ENCODE results near the gene ZCCHC2.

Gene ZCCHC2

GRCh38 chr18:62500174-62500573 lies 22.7 kb upstream of the ZCCHC2 start:
- no peak for TF ChIP-seq CTCF (conservative IDR thresholded peaks at IDR 0.05)
- peak overlapping the region; percentile 86 for H3K27ac ChIP-seq

GRCh38 chr18:62500966-62501591 lies 21.7 kb upstream of the ZCCHC2 start:
- no peak for TF ChIP-seq CTCF (conservative IDR thresholded peaks at IDR 0.05)

GRCh38 chr18:62505669-62506494 lies 16.9 kb upstream of the ZCCHC2 start:
- peak overlapping the region; percentile 68 for H3K27ac ChIP-seq
- TF ChIP-seq CTCF (conservative IDR thresholded peaks at IDR 0.05), result no peak

More at GRCh38 chr18:62500966-62501591, 21.7 kb upstream of the ZCCHC2 start:
- H3K27ac ChIP-seq, result peak overlapping the region; percentile 86

- no peak for TF ChIP-seq CTCF (conservative IDR thresholded peaks at IDR 0.05)
- peak overlapping the region; percentile 68 for H3K27ac ChIP-seq
Observed at GRCh38 chr18:62506495-62507143, 16.2 kb upstream of the ZCCHC2 start.

GRCh38 chr18:62509779-62510178 lies 13.0 kb upstream of the ZCCHC2 start:
- no peak overlapping the region for H3K27ac ChIP-seq
- TF ChIP-seq CTCF (conservative IDR thresholded peaks at IDR 0.05), result no peak

GRCh38 chr18:62510789-62511188 lies 12.0 kb upstream of the ZCCHC2 start:
- no peak for TF ChIP-seq CTCF (conservative IDR thresholded peaks at IDR 0.05)
- H3K27ac ChIP-seq, result no peak overlapping the region

GRCh38 chr18:62512532-62512931 lies 10.3 kb upstream of the ZCCHC2 start:
- no peak overlapping the region for H3K27ac ChIP-seq
- no peak for TF ChIP-seq CTCF (conservative IDR thresholded peaks at IDR 0.05)

Data from VCaP (cell line).